ENCODE results near the gene CSF3R. TPM values are rescaled to one million over a fixed set of nuclear protein-coding genes. Genes with fewer than 3 reads are reported as not detected.

The CSF3R gene
- total RNA-seq, 2 experiments from 2014 or later: 0.17 to 0.37 TPM

DNA sequence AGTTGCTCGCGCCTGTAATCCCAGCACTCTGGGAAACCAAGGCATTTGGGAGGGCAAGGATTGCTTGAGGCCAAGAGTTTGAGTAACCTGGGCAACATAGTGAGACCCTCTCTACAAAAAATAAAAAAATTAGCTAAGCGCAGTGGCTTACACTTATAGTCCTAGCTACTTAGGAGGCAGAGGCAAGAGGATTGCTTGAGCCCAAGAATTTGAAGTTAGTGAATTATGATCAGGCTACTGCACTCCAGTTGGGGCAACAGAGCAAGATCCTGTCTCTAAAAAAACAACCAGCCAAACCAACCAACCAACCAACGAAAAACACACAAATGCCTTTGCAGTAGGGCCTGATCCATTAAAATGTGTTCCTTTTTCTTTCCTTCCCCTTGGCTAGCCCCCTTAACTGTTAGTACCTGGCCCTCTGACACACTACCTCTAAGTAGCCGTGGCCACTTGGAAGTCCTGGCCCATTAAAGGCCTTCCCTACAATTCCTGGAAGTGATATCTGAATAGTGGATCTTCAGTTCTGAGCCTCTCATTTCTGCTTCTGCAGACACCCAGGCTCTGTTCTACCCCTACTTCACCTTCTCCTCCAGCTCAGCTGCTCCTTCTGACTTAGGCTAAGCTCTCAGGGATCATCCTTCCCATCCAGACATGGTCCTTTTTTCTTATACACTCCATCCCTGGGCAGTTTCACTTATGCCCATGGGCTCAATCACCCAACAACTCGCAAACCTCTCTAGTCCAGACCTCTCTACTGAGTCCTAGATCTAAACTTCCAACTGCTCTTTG is 28.9 kb downstream of the CSF3R start:
- Mint-ChIP-seq H3K9me3 (no peaks in the 10 kb centered on the region), H3K36me3 (peaks cover 27% of the 10 kb centered on the region), H3K4me1 (peaks cover 42% of the 10 kb centered on the region), H3K27ac (peak overlapping the region; percentile 61), H3K27me3 (no peaks in the 10 kb centered on the region), H3K4me3 (no peak overlapping the region)
- DNase-seq: no peak
- POLR2A ChIA-PET: interaction anchor here (1.0 to 2.0 kb wide), 4 partner anchors 10 to 68 kb away, joined by 3 to 8 read pairs (median 4); partner anchors contain the start of gene MRPS15
- no peak for ATAC-seq (ENCODE audit: low read depth)

- H3K36me3 Mint-ChIP-seq: peaks cover 24% of the 10 kb centered on the region
- POLR2A ChIA-PET: interaction anchor here (1.4 kb wide), 1 partner anchor 10 kb away, joined by 5 read pairs; no protein-coding TSS in a partner anchor
- no peak overlapping the region for H3K27ac Mint-ChIP-seq
These were observed 29.7 kb downstream of the CSF3R start for GRCh38 chr1:36453051-36453450.

DNA sequence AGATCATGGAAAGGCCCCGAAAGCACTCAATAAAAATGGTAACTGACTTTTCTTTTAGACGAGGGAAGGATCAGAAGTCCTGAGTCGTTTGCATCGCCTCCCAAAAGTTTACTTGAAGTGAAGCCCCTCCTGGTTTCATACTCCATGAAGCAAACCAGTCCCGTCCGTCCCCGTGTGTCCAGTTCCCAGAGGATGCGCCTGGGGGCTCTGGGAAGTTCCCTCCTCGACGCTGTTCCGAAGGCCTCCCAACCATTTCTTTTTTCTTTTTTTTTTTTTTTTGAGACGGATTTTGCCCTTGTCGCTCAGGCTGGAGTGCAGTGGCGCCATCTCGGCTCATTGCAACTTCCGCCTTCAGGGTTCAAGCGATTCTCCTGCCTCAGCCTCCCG is 31.8 kb downstream of the CSF3R start:
- peaks cover 27% of the 10 kb centered on the region for H3K4me1 Mint-ChIP-seq
- ATAC-seq (ENCODE audit: low read depth): no peak
- H3K27me3 Mint-ChIP-seq: no peaks in the 10 kb centered on the region
- no peak for DNase-seq
- H3K27ac Mint-ChIP-seq: peak overlapping the region; percentile 87
- H3K9me3 Mint-ChIP-seq: no peaks in the 10 kb centered on the region
- H3K36me3 Mint-ChIP-seq: peaks cover 15% of the 10 kb centered on the region
- H3K4me3 Mint-ChIP-seq: peak overlapping the region; percentile 92
- POLR2A ChIA-PET: interaction anchor here (0.7 to 3.0 kb wide), 7 partner anchors 8 to 105 kb away, joined by 3 to 36 read pairs (median 6); partner anchors contain the start of genes MRPS15 and STK40

More at GRCh38 chr1:36453051-36453450, 29.7 kb downstream of the CSF3R start:
- Mint-ChIP-seq H3K9me3 (no peaks in the 10 kb centered on the region), H3K27me3 (no peaks in the 10 kb centered on the region), H3K4me1 (peaks cover 37% of the 10 kb centered on the region), H3K4me3 (no peak overlapping the region)
- no peak for ATAC-seq (ENCODE audit: low read depth)
- no peak for DNase-seq

DNA sequence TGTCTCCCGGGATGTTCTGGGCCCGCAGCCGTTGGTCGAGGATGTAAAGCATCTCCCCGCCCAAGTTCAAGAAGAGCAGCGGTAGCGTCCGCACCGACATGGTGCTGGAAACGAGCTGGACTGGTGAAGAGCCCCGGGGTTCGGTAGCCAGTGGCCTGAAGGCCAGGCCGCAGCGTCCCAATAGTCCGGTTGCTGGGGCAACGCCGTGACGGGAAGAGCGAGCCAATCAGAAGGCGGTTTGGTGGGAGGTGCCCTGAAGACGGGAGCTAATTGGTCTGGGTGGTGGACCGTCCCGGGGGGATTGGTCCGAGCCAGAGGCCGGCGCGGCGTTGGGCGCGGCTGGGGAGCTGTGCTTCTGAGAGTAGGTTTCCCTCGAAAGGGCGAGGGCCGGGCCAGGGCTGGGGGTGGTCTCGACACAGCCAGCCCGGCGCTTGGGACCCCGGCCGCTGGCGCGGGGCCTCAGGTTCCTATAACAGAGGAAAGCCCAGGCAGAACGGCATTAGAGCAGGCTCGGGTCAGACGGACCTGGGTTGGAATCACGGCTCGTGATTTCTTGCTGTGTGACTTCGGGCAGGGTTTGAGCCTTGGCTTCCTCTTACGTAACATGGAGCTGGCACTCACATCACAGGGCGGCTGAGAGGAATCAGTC is 32.3 kb downstream of the CSF3R start, which contains the start of gene OSCP1:
TSS of gene OSCP1 (minus strand) at position 182 of the 649 bp plus-strand sequence. CDS start at position 100, 82 bp downstream.
- Mint-ChIP-seq H3K9me3 (no peaks in the 10 kb centered on the region), H3K4me1 (peaks cover 25% of the 10 kb centered on the region), H3K27ac (peak within 1 kb of the TSS; percentile 87), H3K4me3 (peak within 1 kb of the TSS; percentile 92), H3K36me3 (peaks cover 14% of the 10 kb centered on the region), H3K27me3 (no peaks in the 10 kb centered on the region)
- ATAC-seq (ENCODE audit: low read depth): peak; percentile 98
- POLR2A ChIA-PET: interaction anchor here (0.6 to 3.0 kb wide), 8 partner anchors 9 to 252 kb away, joined by 3 to 36 read pairs (median 6); partner anchors contain the start of genes MRPS15 and STK40
- DNase-seq: peak; percentile 89

- peaks cover 20% of the 10 kb centered on the region for H3K4me1 Mint-ChIP-seq
- H3K9me3 Mint-ChIP-seq: no peaks in the 10 kb centered on the region
- DNase-seq (no peak), ATAC-seq (ENCODE audit: low read depth) (no peak)
- no peaks in the 10 kb centered on the region for H3K27me3 Mint-ChIP-seq
- POLR2A ChIA-PET: interaction anchor here (0.6 to 2.4 kb wide), 2 partner anchors 13 to 1076 kb away, joined by 4 to 5 read pairs; no protein-coding TSS in a partner anchor
- H3K27ac Mint-ChIP-seq: no peak overlapping the region
- no peak overlapping the region for H3K4me3 Mint-ChIP-seq
- peaks cover 2% of the 10 kb centered on the region for H3K36me3 Mint-ChIP-seq
These were observed 34.1 kb downstream of the CSF3R start for GRCh38 chr1:36448530-36449056.

DNA sequence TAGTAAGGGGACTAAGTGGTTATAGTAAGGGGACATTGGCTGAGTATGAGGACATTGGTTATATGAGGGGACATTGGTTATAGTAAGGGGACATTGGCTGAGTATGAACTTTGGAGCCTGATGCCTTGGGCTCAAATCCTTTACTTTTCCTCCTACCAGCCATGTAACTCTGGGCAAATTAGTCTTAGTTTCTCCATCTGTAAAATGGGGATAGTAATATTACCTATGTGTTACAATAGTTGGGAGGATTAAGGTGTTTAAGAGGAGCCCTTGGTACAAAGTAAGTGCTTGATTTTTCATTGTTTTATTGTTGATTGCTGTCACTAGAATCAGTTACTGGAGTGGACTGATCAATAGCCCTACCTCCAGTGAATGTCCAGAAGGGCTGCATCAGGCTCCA is 35.3 kb downstream of the CSF3R start:
- ATAC-seq (ENCODE audit: low read depth) (no peak), DNase-seq (no peak)
- Mint-ChIP-seq H3K4me3 (no peak overlapping the region), H3K36me3 (peaks cover 2% of the 10 kb centered on the region), H3K27me3 (no peaks in the 10 kb centered on the region), H3K4me1 (peaks cover 20% of the 10 kb centered on the region), H3K9me3 (no peaks in the 10 kb centered on the region), H3K27ac (no peak overlapping the region)
- POLR2A ChIA-PET: interaction anchor here (1.4 kb wide), 1 partner anchor 17 kb away, joined by 6 read pairs; the partner anchor contains the start of gene MRPS15

GRCh38 chr1:36446746-36447145 is 36.0 kb downstream of the CSF3R start:
- H3K4me3 Mint-ChIP-seq: no peak overlapping the region
- ATAC-seq (ENCODE audit: low read depth) (no peak), DNase-seq (no peak)
- peaks cover 20% of the 10 kb centered on the region for H3K4me1 Mint-ChIP-seq
- no peaks in the 10 kb centered on the region for H3K36me3 Mint-ChIP-seq
- no peaks in the 10 kb centered on the region for H3K27me3 Mint-ChIP-seq
- POLR2A ChIA-PET: interaction anchor here (1.4 kb wide), 1 partner anchor 17 kb away, joined by 6 read pairs; the partner anchor contains the start of gene MRPS15
- no peak overlapping the region for H3K27ac Mint-ChIP-seq
- H3K9me3 Mint-ChIP-seq: no peaks in the 10 kb centered on the region

DNA sequence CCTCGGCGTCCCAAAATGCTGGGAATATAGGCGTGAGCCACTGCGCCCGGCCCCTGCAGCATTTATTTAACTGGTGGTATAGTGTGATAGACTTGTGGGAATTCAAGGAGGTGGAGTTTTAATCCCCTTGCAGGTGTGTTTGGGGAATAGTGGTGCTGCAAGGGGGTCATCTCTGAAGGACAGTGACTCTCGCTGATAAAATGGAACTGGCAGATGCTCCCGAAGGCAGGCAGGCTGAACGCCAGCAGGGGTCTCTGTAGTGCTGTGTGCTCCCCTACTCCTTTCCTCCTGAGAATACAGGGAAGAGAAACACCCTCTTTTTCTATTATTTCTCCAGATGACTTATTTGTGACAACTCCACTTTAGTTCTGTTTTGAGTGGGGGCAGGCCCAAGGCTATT is 36.4 kb downstream of the CSF3R start:
- no peaks in the 10 kb centered on the region for H3K9me3 Mint-ChIP-seq
- ATAC-seq (ENCODE audit: low read depth): no peak
- no peaks in the 10 kb centered on the region for H3K27me3 Mint-ChIP-seq
- peaks cover 16% of the 10 kb centered on the region for H3K4me1 Mint-ChIP-seq
- H3K4me3 Mint-ChIP-seq: no peak overlapping the region
- no peak overlapping the region for H3K27ac Mint-ChIP-seq
- H3K36me3 Mint-ChIP-seq: no peaks in the 10 kb centered on the region
- no peak for DNase-seq
- POLR2A ChIA-PET: interaction anchor here (1.4 kb wide), 1 partner anchor 18 kb away, joined by 6 read pairs; the partner anchor contains the start of gene MRPS15

DNA sequence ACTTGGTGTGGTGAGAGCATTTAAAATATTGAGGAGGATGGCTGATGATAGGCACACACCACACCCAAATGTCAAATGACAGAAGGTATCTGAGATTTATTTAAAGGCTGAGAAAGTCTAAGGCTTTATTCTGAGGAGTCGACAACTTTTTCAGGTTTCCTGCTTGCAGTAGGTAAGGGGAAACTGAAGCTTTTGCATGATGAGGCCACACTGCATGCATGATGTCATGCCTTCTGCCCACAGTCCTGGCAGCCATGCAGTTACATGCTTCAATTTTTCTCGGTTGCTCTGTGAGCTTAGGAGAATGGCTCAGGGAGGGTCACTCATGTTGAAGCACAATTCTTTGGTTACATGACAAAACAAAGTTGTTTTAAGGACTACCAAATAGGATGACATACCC is 39.4 kb downstream of the CSF3R start:
- no peaks in the 10 kb centered on the region for H3K9me3 Mint-ChIP-seq
- H3K27ac Mint-ChIP-seq: no peak overlapping the region
- no peak overlapping the region for H3K4me3 Mint-ChIP-seq
- H3K4me1 Mint-ChIP-seq: peaks cover 6% of the 10 kb centered on the region
- POLR2A ChIA-PET: no interaction called here
- H3K36me3 Mint-ChIP-seq: no peaks in the 10 kb centered on the region
- ATAC-seq (ENCODE audit: low read depth): no peak
- DNase-seq: no peak
- peaks cover 2% of the 10 kb centered on the region for H3K27me3 Mint-ChIP-seq

- peaks cover 2% of the 10 kb centered on the region for H3K27me3 Mint-ChIP-seq
- no peaks in the 10 kb centered on the region for H3K36me3 Mint-ChIP-seq
- ATAC-seq (ENCODE audit: low read depth) (no peak), DNase-seq (no peak)
- H3K27ac Mint-ChIP-seq: no peak overlapping the region
- H3K9me3 Mint-ChIP-seq: no peaks in the 10 kb centered on the region
- POLR2A ChIA-PET: no interaction called here
- no peak overlapping the region for H3K4me3 Mint-ChIP-seq
- H3K4me1 Mint-ChIP-seq: peaks cover 6% of the 10 kb centered on the region
These were observed 40.4 kb downstream of the CSF3R start for GRCh38 chr1:36442337-36442736.

DNA sequence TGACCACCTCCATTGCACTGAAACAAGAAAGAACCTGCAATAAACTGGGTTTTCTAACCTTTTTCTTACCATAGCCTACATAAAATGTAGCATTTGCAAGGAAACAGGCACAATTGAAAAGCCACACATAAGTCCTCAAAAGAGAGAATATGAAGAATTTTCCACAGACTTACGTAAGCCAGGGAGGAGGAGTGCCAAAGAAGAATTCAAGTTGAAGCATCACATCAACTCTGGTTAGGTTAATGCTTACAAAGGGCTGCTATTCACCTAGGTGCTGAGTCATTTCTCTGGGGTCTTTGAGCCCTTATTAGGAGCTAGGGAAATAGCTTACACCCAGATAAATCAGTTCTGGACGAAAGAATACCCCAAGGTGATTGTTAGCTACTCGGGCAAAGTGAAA is 42.1 kb downstream of the CSF3R start:
- Mint-ChIP-seq H3K27ac (no peak overlapping the region), H3K36me3 (no peaks in the 10 kb centered on the region), H3K4me3 (no peak overlapping the region), H3K27me3 (peaks cover 2% of the 10 kb centered on the region), H3K9me3 (no peaks in the 10 kb centered on the region), H3K4me1 (peaks cover 4% of the 10 kb centered on the region)
- no peak for ATAC-seq (ENCODE audit: low read depth)
- POLR2A ChIA-PET: interaction anchor here (1.0 kb wide), 1 partner anchor 109 kb away, joined by 3 read pairs; no protein-coding TSS in a partner anchor
- DNase-seq: no peak

- Mint-ChIP-seq H3K36me3 (no peaks in the 10 kb centered on the region), H3K4me3 (no peak overlapping the region), H3K9me3 (no peaks in the 10 kb centered on the region), H3K27me3 (peaks cover 2% of the 10 kb centered on the region), H3K27ac (no peak overlapping the region), H3K4me1 (peaks cover 4% of the 10 kb centered on the region)
- POLR2A ChIA-PET: no interaction called here
- ATAC-seq (ENCODE audit: low read depth) (no peak), DNase-seq (no peak)
These were observed 42.7 kb downstream of the CSF3R start for GRCh38 chr1:36440044-36440443.

- no peak for DNase-seq
- peaks cover 4% of the 10 kb centered on the region for H3K27me3 Mint-ChIP-seq
- POLR2A ChIA-PET: no interaction called here
- H3K4me1 Mint-ChIP-seq: peaks cover 4% of the 10 kb centered on the region
- no peaks in the 10 kb centered on the region for H3K36me3 Mint-ChIP-seq
- no peak for ATAC-seq (ENCODE audit: low read depth)
- no peak overlapping the region for H3K27ac Mint-ChIP-seq
- H3K4me3 Mint-ChIP-seq: no peak overlapping the region
- no peaks in the 10 kb centered on the region for H3K9me3 Mint-ChIP-seq
These were observed 44.0 kb downstream of the CSF3R start for GRCh38 chr1:36438715-36439114.
